ENCODE results near the gene NDUFB1. TPM values are rescaled to one million over a fixed set of nuclear protein-coding genes. Genes with fewer than 3 reads are reported as not detected.
A peak's percentile ranks its signal among the peaks of the same experiment; 100 is the strongest.

The NDUFB1 gene
- total RNA-seq, 2 experiments from 2014 or later: 102 TPM

GRCh38 chr14:92108345-92109254, 12.9 kb downstream of the NDUFB1 start:
- ATAC-seq (peak; percentile 22), DNase-seq (peak; percentile 74)
- intact Hi-C loops (cut with micrococcal nuclease): no loop called here
- Mint-ChIP-seq H3K27me3 (no peaks in the 10 kb centered on the region), H3K4me3 (peak overlapping the region; percentile 65), H3K9me3 (no peaks in the 10 kb centered on the region), H3K36me3 (ENCODE audit: low read depth) (peaks cover 3% of the 10 kb centered on the region), H3K27ac (peak overlapping the region; percentile 91), H3K4me1 (ENCODE audit: low read depth) (peaks cover 36% of the 10 kb centered on the region)
- CTCF ChIA-PET: interaction anchor here (0.6 to 4.5 kb wide), 5 partner anchors 11 to 308 kb away, joined by 3 to 127 read pairs (median 15); partner anchors contain the start of genes CPSF2, NDUFB1 and TRIP11
- no peak for TF ChIP-seq CTCF (IDR thresholded peaks at IDR 0.05)
- POLR2A ChIA-PET: interaction anchor here (0.5 to 4.2 kb wide), 5 partner anchors 9 to 419 kb away, joined by 3 to 44 read pairs (median 4); partner anchors contain the start of genes CPSF2, NDUFB1 and TRIP11

- TF ChIP-seq CTCF (IDR thresholded peaks at IDR 0.05): peak; percentile 67
Observed at GRCh38 chr14:92106143-92106926, 15.2 kb downstream of the NDUFB1 start, which contains the start of gene ATXN3. Gene ATXN3, minus strand, starts transcription at chr14:92106582. Its CDS starts 30 bp downstream, at chr14:92106552.

GRCh38 chr14:92105893-92106142, 15.7 kb downstream of the NDUFB1 start:
- intact Hi-C loops (cut with micrococcal nuclease): no loop called here
- no peak for ATAC-seq
- Mint-ChIP-seq H3K27ac (peak overlapping the region; percentile 94), H3K36me3 (ENCODE audit: low read depth) (peaks cover 3% of the 10 kb centered on the region), H3K4me1 (ENCODE audit: low read depth) (peaks cover 43% of the 10 kb centered on the region), H3K4me3 (peak overlapping the region; percentile 88), H3K27me3 (no peaks in the 10 kb centered on the region), H3K9me3 (no peaks in the 10 kb centered on the region)
- DNase-seq: peak; percentile 28
- CTCF ChIA-PET: interaction anchor here (0.7 to 4.5 kb wide), 9 partner anchors 14 to 154 kb away, joined by 3 to 127 read pairs (median 4); partner anchors contain the start of genes CPSF2 and NDUFB1
- TF ChIP-seq CTCF (IDR thresholded peaks at IDR 0.05): no peak
- POLR2A ChIA-PET: interaction anchor here (1.0 to 4.2 kb wide), 6 partner anchors 9 to 409 kb away, joined by 3 to 44 read pairs (median 6); partner anchors contain the start of genes CPSF2, NDUFB1 and TRIP11

More at GRCh38 chr14:92106143-92106926, 15.2 kb downstream of the NDUFB1 start, which contains the start of gene ATXN3:
- H3K27ac Mint-ChIP-seq: peak within 1 kb of the TSS; percentile 94
- H3K4me3 Mint-ChIP-seq: peak within 1 kb of the TSS; percentile 88
- ChIA-PET CTCF (interaction anchor here (0.5 to 4.5 kb wide), 24 partner anchors 13 to 1247 kb away, joined by 3 to 127 read pairs (median 3); partner anchors contain the start of genes CPSF2, NDUFB1 and TRIP11), POLR2A (interaction anchor here (0.8 to 4.2 kb wide), 9 partner anchors 9 to 408 kb away, joined by 3 to 44 read pairs (median 4); partner anchors contain the start of genes CPSF2, NDUFB1 and TRIP11)
- peaks cover 3% of the 10 kb centered on the region for H3K36me3 Mint-ChIP-seq (ENCODE audit: low read depth)
- DNase-seq (peak; percentile 98), ATAC-seq (peak; percentile 94)
- H3K27me3 Mint-ChIP-seq: no peaks in the 10 kb centered on the region
- no peaks in the 10 kb centered on the region for H3K9me3 Mint-ChIP-seq
- peaks cover 43% of the 10 kb centered on the region for H3K4me1 Mint-ChIP-seq (ENCODE audit: low read depth)
- intact Hi-C loops (cut with micrococcal nuclease): no loop called here

GRCh38 chr14:92105073-92105892, 16.2 kb downstream of the NDUFB1 start:
- H3K9me3 Mint-ChIP-seq: no peaks in the 10 kb centered on the region
- intact Hi-C loops (cut with micrococcal nuclease): no loop called here

More at GRCh38 chr14:92105073-92105892, 16.2 kb downstream of the NDUFB1 start:
- ATAC-seq (no peak), DNase-seq (no peak)
- no peak for TF ChIP-seq CTCF (IDR thresholded peaks at IDR 0.05)
- Mint-ChIP-seq H3K27ac (peak overlapping the region; percentile 94), H3K36me3 (ENCODE audit: low read depth) (peaks cover 3% of the 10 kb centered on the region), H3K27me3 (no peaks in the 10 kb centered on the region), H3K4me1 (ENCODE audit: low read depth) (peaks cover 46% of the 10 kb centered on the region), H3K4me3 (peak overlapping the region; percentile 88)
- POLR2A ChIA-PET: interaction anchor here (1.3 to 4.2 kb wide), 3 partner anchors 10 to 65 kb away, joined by 3 to 44 read pairs (median 22); partner anchors contain the start of genes CPSF2, NDUFB1 and TRIP11
- CTCF ChIA-PET: interaction anchor here (0.7 to 4.5 kb wide), 8 partner anchors 14 to 153 kb away, joined by 3 to 127 read pairs (median 4); partner anchors contain the start of genes CPSF2 and NDUFB1

All from activated CD8-positive, alpha-beta T cell treated with anti-CD3 and anti-CD28 coated beads for 36 hours (primary cell).